GM12873 (cell line): Measurements from ENCODE around the gene ANKS1B.

Experiments used
- TF ChIP-seq, protein P1 (sequence below): IDR thresholded peaks from 2 replicates; pipeline ENCODE4 v1.5.1; 2012; ENCODE audit warnings: low read depth, mild to moderate bottlenecking, moderate library complexity, low read length, control low read depth; ENCODE audit not compliant: insufficient read depth; ENCODE audit errors: missing control alignments

ANKS1B gene

DNA sequence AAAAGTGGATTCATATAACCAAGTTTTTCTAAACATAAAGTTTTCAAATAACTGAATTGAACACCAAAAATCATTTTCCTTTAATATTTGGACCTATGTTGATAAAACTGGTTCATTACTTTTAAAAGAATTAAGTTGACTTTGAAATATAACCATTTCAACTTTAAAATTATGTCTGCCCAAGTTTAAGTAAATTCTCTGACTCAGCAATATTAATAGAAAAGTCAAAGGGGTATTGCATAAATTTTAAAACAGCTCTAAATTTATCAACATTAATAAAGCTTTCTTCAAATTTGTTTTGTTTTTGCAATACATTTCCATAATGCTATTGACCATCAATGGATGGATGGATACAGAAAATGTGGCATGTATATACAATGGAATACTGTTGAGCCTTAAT lies 505.6 kb downstream of the ANKS1B start:
- TF ChIP-seq, protein P1, sequence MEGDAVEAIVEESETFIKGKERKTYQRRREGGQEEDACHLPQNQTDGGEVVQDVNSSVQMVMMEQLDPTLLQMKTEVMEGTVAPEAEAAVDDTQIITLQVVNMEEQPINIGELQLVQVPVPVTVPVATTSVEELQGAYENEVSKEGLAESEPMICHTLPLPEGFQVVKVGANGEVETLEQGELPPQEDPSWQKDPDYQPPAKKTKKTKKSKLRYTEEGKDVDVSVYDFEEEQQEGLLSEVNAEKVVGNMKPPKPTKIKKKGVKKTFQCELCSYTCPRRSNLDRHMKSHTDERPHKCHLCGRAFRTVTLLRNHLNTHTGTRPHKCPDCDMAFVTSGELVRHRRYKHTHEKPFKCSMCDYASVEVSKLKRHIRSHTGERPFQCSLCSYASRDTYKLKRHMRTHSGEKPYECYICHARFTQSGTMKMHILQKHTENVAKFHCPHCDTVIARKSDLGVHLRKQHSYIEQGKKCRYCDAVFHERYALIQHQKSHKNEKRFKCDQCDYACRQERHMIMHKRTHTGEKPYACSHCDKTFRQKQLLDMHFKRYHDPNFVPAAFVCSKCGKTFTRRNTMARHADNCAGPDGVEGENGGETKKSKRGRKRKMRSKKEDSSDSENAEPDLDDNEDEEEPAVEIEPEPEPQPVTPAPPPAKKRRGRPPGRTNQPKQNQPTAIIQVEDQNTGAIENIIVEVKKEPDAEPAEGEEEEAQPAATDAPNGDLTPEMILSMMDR: no peak

DNA sequence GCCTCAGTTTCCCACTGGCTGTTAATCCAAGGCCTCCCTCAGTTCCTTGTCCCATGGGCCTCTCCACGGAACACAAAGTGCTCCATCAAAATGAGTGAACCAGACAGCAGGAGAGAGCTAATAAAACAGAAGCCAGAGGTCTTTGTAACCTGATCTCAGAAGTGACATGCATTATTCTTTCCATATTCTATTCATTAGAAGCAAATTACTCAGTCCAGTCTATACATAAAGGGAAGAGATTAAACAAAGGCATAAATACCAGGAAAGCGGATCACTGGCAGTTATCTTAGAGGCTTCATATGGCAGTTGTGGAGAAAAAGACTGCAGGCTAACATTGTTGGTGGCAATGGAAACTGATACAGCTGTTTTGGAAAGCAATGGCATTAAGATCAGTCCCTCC lies 507.8 kb downstream of the ANKS1B start:
- TF ChIP-seq, protein P1: no peak

DNA sequence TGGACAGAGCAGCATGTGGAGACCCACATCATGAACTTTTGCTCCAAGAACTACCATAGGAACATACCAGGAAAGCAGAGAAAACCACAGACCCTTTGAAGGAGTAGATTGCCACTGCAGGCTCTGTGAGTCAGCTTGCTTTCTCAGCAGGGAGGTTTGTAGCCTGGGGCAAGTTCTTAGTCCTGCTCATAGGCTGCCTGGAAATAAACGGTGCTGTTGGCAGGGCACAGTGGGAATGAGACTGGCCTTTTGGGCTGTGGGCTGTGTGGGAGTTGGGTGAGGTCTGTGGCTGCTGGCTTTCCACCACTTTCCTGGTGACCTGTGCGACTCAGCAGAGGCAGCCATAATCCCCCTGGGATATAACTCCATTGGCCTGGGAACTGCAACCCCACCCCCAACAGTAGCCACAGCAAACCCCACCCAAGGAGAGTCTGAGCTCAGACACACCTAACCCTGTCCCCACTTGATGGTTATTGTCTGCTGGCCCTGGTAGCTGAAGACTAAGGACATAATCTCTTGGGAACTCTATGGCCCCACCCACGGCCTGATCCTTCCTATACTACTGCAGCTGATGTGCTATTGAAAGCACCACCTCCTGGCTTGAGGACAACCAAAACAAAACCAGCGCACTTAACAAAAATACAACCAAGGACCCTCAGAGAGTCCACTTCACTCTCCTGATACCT lies 529.2 kb downstream of the ANKS1B start:
- TF ChIP-seq, protein P1: no peak

DNA sequence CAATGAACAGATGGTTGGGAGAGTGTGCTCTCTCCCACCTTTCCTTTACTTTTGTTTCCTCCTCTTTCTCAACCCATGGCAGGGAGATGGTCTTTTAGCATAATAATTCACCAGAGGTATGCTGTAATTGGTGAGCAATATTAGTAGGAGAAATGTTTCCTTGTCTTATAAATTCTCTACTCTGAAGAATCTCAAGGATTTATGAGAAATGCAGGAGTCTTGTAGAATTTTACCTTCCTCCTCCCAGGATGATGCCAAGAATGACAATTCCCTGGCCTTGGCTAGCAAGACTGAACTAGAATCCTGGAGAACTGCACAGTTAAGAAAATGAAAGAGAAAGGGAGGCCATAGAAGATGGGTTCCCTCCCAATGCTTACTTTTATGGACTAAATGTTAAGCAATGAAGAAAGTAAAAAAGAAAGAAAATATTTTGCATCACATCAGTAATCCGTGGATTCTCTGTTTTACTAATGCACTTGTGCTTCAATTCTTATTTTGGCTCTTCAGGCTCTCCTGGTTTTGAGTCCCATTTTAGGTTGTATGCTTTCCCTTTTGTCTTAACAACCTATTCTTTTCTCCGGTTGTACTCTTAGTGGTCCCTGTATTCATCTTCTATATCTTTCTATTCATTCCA lies 530.1 kb downstream of the ANKS1B start:
- TF ChIP-seq, protein P1: no peak

DNA sequence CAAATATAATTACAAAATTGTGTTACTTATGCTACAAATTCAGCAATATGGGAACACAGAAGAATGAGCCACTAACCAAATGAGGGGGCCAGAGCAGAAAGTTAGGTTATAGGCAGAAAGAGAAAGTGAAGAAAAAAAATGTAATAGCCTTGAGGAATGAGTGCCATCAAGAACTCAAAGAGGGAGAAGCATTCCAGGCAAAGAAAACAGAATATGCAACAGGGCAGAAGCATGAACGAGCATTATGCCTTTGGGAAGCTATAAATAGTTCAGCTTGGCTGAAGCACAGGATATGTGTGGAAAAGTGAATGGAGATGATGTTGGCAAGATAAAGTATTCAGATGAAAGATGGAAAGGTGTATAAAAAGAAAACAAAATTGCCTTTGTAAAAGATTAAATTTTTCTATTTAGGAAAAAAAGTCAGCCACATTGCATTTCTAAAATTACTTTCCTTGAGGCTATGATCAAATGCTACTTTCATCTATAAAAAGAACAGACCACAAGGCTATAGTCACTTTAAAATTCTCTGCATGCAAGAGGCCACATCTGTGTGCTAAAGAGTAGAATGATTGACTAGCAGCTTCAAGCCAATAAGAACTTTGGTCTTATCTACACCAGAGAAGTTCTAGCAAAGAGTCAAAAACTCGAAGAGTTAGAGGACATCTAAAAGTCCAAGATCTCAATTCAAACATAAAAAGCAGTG lies 530.7 kb downstream of the ANKS1B start:
- TF ChIP-seq, protein P1: no peak

DNA sequence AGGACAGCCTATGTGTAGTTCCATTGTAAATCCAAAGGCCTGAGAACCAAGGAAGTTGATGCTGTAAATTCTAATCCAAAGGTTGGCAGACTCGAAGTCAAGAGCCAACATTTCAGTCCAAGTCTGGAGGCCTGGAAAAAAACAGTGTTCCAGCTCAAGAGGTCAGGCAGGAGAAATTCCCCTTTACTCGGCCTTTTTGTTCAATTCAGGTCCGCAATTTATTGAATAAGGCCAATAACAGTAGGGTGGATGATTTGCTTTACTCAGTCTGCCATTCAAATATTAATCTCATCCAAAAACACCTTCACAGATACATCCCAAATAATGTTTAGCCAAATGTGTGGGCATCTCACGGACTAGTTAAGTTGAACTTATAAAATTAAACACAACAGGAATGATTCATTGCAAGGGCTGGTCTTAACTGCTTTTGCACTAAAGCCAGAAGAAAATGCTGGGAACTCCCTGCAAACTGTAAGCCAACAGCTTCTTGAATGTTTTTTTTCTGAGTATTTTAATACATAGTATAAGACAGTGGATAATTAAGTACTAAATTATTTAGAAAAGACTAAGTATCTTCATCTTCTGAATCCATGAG lies 534.6 kb downstream of the ANKS1B start:
- TF ChIP-seq, protein P1: no peak

DNA sequence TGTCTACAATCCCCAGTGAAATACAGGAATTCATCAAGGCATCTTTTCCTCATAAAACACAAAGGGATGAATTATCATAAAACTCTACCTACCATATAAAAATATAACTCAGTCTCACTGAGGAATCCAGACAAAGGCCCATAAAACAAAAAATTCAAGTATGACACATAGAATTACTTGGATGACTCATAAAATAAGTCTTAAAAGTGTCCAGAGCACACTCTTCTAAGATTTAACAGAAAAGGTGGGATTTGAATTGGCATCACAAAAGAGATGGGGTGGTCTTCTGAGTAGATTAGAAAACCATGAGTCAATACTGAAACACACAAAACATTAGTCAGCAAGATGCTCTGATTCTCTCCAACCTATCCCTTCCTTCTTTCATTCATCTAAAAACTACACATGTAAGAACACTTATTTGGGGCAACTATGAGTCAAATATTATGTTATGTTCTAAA lies 539.8 kb downstream of the ANKS1B start:
- TF ChIP-seq, protein P1: no peak
